ENCODE measurements around the gene ANKRD13B.

DNA sequence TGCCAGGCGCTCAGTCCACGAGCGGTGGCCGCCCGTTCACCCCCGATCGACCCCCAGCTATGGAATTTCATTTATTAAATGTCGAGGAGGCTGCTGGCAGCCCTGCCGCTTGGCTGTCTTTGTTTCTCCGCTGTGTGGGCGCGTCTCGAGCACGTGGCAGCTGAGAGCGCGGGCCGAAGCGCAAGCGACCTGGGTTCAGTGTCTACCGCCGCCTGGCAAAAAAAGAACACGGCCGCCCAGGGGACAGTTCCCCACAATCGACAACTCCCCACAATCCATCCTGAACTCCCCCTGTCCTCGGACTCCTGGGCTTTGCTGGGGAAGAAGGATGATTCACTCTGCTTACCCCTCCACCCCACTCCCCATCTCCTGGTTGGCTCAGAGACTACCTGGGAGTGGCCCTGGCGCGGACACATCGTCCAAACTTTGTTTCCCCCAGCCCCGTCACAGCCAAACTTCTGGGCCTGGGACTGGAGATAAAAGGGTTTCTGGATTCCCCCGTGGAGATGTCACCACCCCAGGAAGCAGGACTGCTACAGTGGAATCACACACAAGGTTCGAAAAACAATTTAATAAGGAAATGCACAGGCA lies 1.7 kb upstream of the ANKRD13B start:
- TF ChIP-seq, protein P1, sequence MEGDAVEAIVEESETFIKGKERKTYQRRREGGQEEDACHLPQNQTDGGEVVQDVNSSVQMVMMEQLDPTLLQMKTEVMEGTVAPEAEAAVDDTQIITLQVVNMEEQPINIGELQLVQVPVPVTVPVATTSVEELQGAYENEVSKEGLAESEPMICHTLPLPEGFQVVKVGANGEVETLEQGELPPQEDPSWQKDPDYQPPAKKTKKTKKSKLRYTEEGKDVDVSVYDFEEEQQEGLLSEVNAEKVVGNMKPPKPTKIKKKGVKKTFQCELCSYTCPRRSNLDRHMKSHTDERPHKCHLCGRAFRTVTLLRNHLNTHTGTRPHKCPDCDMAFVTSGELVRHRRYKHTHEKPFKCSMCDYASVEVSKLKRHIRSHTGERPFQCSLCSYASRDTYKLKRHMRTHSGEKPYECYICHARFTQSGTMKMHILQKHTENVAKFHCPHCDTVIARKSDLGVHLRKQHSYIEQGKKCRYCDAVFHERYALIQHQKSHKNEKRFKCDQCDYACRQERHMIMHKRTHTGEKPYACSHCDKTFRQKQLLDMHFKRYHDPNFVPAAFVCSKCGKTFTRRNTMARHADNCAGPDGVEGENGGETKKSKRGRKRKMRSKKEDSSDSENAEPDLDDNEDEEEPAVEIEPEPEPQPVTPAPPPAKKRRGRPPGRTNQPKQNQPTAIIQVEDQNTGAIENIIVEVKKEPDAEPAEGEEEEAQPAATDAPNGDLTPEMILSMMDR (IDR thresholded peaks at IDR 0.05), result no peak
- peak in 1 of 2 donors; percentile 16 for TF ChIP-seq POLR2A (IDR thresholded peaks at IDR 0.05)
- no peak for TF ChIP-seq POLR2AphosphoS5 (IDR thresholded peaks at IDR 0.05; ENCODE audit: insufficient read depth in 1 of 2, low read depth in 1 of 2)
